SK-N-SH (cell line): Measurements from ENCODE around the gene PHACTR3. TPM values are rescaled to one million over a fixed set of nuclear protein-coding genes. Genes with fewer than 3 reads are reported as not detected.

Experiments used
- CTCF ChIA-PET: fragments of 300-600, 350-600 bp; formaldehyde crosslinking; extraction: SDS; loops from one replicate; lab custom pipeline; 2021; lab: Yijun Ruan, JAX
- POLR2A ChIA-PET: fragments of 350-600 bp; sonication (Branson Sonifier 250); formaldehyde crosslinking; extraction: SDS; loops from one replicate; lab custom pipeline; 2020; ENCODE audit warnings: antibody characterized with exemption, inconsistent platforms; lab: Yijun Ruan, JAX
- DNase-seq: peaks from one replicate; pipeline ENCODE4 v3.0.0; 2012
- H2AFZ ChIP-seq: fragments of 200-600 bp; sonication (generic); 2 replicates; pipeline ENCODE4 v1.8.1; 2016; ENCODE audit warnings: antibody characterized with exemption, mild to moderate bottlenecking, low read depth
- H3F3A ChIP-seq: fragments of 200-600 bp; sonication (generic); replicated peaks from 2 replicates; pipeline ENCODE3; 2016; ENCODE audit warnings: antibody characterized with exemption, mild to moderate bottlenecking; ENCODE audit not compliant: insufficient read depth
- H3K27ac ChIP-seq, 2 experiments: fragments of 200-500 bp in 1 of 2; fragments of 200-600 bp in 1 of 2; sonication (Bioruptor generic) in 1 of 2; sonication (generic), shearing (Covaris generic) in 1 of 2; 2 replicates each; pipeline versions ENCODE4 v1.5.1 to v1.6.1; 2014 to 2016; ENCODE audit warnings: low read depth in 2 of 2, inconsistent platforms in 1 of 2, low read length in 1 of 2, mild to moderate bottlenecking in 1 of 2, mixed read lengths in 1 of 2
- H3K27me3 ChIP-seq: fragments of 200-600 bp; sonication (generic), shearing (Covaris generic); 2 replicates; pipeline ENCODE4 v1.6.1; 2016; ENCODE audit warnings: mixed run types; ENCODE audit not compliant: insufficient read depth
- H3K36me3 ChIP-seq, 2 experiments: fragments of 200-500 bp in 1 of 2; fragments of 200-600 bp in 1 of 2; sonication (Bioruptor generic) in 1 of 2; sonication (generic) in 1 of 2; replicated peaks in 1 of 2; 2 replicates each; pipeline versions ENCODE3 to v1.5.1; 2014 to 2016; ENCODE audit warnings: low read length in 1 of 2, mild to moderate bottlenecking in 1 of 2; ENCODE audit not compliant: insufficient read depth in 2 of 2, control insufficient read depth in 1 of 2
- H3K4me1 ChIP-seq, 2 experiments: fragments of 200-500 bp in 1 of 2; fragments of 200-600 bp in 1 of 2; sonication (Bioruptor generic) in 1 of 2; sonication (generic), shearing (Covaris generic) in 1 of 2; 2 replicates each; pipeline versions ENCODE4 v1.5.1 to v1.6.1; 2014 to 2016; ENCODE audit warnings: low read depth in 1 of 2, low read length in 1 of 2, mixed run types in 1 of 2; ENCODE audit not compliant: insufficient read depth in 2 of 2, control insufficient read depth in 1 of 2
- H3K4me2 ChIP-seq: fragments of 200-600 bp; sonication (generic), shearing (Covaris generic); 2 replicates; pipeline ENCODE4 v1.6.1; 2017; ENCODE audit warnings: mixed run types
- H3K4me3 ChIP-seq, 2 experiments: fragments of 200-500 bp in 1 of 2; fragments of 200-600 bp in 1 of 2; sonication (Bioruptor generic) in 1 of 2; sonication (generic), shearing (Covaris generic) in 1 of 2; 2 replicates each; pipeline versions ENCODE4 v1.5.1 to v1.8.1; 2014 to 2016; ENCODE audit warnings: low read depth in 2 of 2, inconsistent platforms in 1 of 2, low read length in 1 of 2, mild to moderate bottlenecking in 1 of 2, mixed read lengths in 1 of 2, moderate library complexity in 1 of 2
- H3K79me2 ChIP-seq: fragments of 200-600 bp; sonication (generic); 2 replicates; pipeline ENCODE4 v1.8.1; 2017; ENCODE audit warnings: mild to moderate bottlenecking; ENCODE audit not compliant: insufficient read depth
- H3K9ac ChIP-seq: fragments of 200-600 bp; sonication (generic); 2 replicates; pipeline ENCODE4 v1.6.1; 2017; ENCODE audit warnings: mixed run types
- H3K9me2 ChIP-seq: fragments of 200-600 bp; sonication (generic); 2 replicates; pipeline ENCODE4 v1.6.1; 2017; ENCODE audit warnings: mixed run types
- H3K9me3 ChIP-seq: fragments of 200-600 bp; sonication (generic); 2 replicates; pipeline ENCODE4 v1.6.1; 2017; ENCODE audit warnings: mixed run types, mild to moderate bottlenecking, moderate library complexity
- H4K20me1 ChIP-seq: fragments of 200-600 bp; sonication (generic); 2 replicates; pipeline ENCODE4 v1.6.1; 2017; ENCODE audit warnings: mild to moderate bottlenecking, mixed run types; ENCODE audit not compliant: insufficient read depth
- CHD2 ChIP-seq: fragments of 150-350 bp; IDR thresholded peaks from 2 replicates; pipeline ENCODE4 v1.6.1; 2018; ENCODE audit warnings: low read length; ENCODE audit not compliant: partially characterized antibody
- ELF1 ChIP-seq: IDR thresholded peaks from 2 replicates; pipeline ENCODE4 v1.4.0; 2012
- EP300 ChIP-seq, 2 experiments: IDR thresholded peaks; 2 replicates each; pipeline versions ENCODE4 v1.4.0 to v1.6.1; 2012; ENCODE audit warnings: borderline replicate concordance in 1 of 2, low read depth in 1 of 2, low read length in 1 of 2
- EZH2phosphoT487 ChIP-seq: fragments of 200-600 bp; sonication (generic); IDR thresholded peaks from 2 replicates; pipeline ENCODE4 v1.6.1; 2017; ENCODE audit warnings: low read depth, mixed run types, mild to moderate bottlenecking, antibody characterized with exemption, moderate library complexity, borderline replicate concordance
- FOSL2 ChIP-seq: IDR thresholded peaks from 2 replicates; pipeline ENCODE4 v1.4.0; 2012; ENCODE audit warnings: low read depth, mild to moderate bottlenecking, moderate library complexity, borderline replicate concordance
- FOXJ3 ChIP-seq: sonication (generic); formaldehyde crosslinking; IDR thresholded peaks from 2 replicates; pipeline ENCODE4 v1.5.1; 2020; ENCODE audit warnings: mild to moderate bottlenecking, missing genetic modification reagents
- GABPA ChIP-seq: IDR thresholded peaks from 2 replicates; pipeline ENCODE4 v1.4.0; 2012; ENCODE audit warnings: low read depth, mild to moderate bottlenecking
- GATA2 ChIP-seq: sonication (generic); formaldehyde crosslinking; IDR thresholded peaks from 2 replicates; pipeline ENCODE4 v1.5.0; 2020; ENCODE audit warnings: mild to moderate bottlenecking, missing genetic modification reagents
- JUND ChIP-seq: IDR thresholded peaks from 2 replicates; pipeline ENCODE4 v1.4.0; 2012
- MAX ChIP-seq: IDR thresholded peaks from 2 replicates; pipeline ENCODE4 v1.4.0; 2012; ENCODE audit warnings: low read depth
- PBX3 ChIP-seq: IDR thresholded peaks from 2 replicates; pipeline ENCODE4; 2012
- POLR2AphosphoS5 ChIP-seq: IDR thresholded peaks from 2 replicates; pipeline ENCODE4 v1.6.1; 2012; ENCODE audit warnings: low read depth, low read length
- RAD21 ChIP-seq: IDR thresholded peaks from 2 replicates; pipeline ENCODE4 v1.6.1; 2012; ENCODE audit warnings: mild to moderate bottlenecking, low read length
- RCOR1 ChIP-seq: fragments of 150-350 bp; IDR thresholded peaks from 2 replicates; pipeline ENCODE4 v1.6.1; 2017; ENCODE audit warnings: antibody characterized with exemption, low read length
- REST ChIP-seq: IDR thresholded peaks from 2 replicates; pipeline ENCODE4 v1.6.1; 2012; ENCODE audit warnings: mild to moderate bottlenecking, low read depth, low read length, moderate library complexity
- SIN3A ChIP-seq: IDR thresholded peaks from 2 replicates; pipeline ENCODE4 v1.6.1; 2012; ENCODE audit warnings: low read depth, mild to moderate bottlenecking, low read length, moderate library complexity, borderline replicate concordance
- SMC3 ChIP-seq: IDR thresholded peaks from 2 replicates; pipeline ENCODE4 v1.6.1; 2012; ENCODE audit warnings: low read depth, low read length, improper control_type of control experiment
- TAF1 ChIP-seq: IDR thresholded peaks from 2 replicates; pipeline ENCODE4 v1.6.1; 2012; ENCODE audit warnings: low read depth, mild to moderate bottlenecking, low read length, moderate library complexity, borderline replicate concordance
- TCF12 ChIP-seq: IDR thresholded peaks from 2 replicates; pipeline ENCODE4 v1.4.0; 2012
- USF1 ChIP-seq: IDR thresholded peaks from 2 replicates; pipeline ENCODE4 v1.4.0; 2012; ENCODE audit warnings: low read depth, borderline replicate concordance
- WGBS: methylation state at CpG from one replicate; pipeline ENCODE4 v1.1.6; 2017; ENCODE audit warnings: low lambda C conversion rate; 5-methylcytosine and 5-hydroxymethylcytosine counted together
- polyA plus RNA-seq, 3 experiments: library from polyadenylated mRNA; depleted of rRNA; stranded (reverse); fragments of >200 nt; gene quantifications; 2 replicates each; pipeline ENCODE4 v1.2.3, GENCODE V29; 2012

Gene PHACTR3
- polyA plus RNA-seq, 1 of the 3 experiments (the other 2 are of a cell fraction): 0.10 TPM

DNA sequence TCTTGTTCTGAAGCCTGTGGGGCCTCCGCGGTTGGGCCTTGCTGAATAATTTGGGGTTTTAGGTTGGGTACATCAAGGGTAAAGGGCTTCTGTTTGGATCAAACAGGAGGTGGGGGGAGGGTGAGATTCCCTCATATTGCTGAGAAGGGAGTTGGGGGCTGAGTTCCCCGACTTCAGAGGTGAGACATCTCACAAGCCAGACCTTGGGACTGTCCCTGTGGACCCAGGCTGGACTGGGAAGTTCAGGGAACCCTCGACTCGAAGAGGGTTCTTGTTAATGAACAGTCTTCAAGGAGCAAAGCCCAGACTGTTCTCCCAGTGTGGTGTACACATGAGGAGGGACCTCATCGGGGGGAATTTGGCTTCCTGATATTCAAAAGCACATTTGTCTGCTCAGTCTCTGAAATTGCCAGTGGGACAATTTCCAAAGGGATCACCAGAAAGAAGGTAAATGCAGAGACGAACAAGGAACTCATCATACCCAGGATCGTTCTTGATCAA, 210.6 kb downstream of the PHACTR3 start:
- H3K4me1 ChIP-seq: peaks cover 0 to 2% of the 10 kb centered on the region in 2 experiments; a peak in 1 of 4 replicates
- no peak overlapping the region for H3K27ac ChIP-seq
- no peak for DNase-seq
- 31% methylated on average over 8 of the region's 8 CpGs for WGBS
- H3K36me3 ChIP-seq: no peaks in the 10 kb centered on the region
- H4K20me1 ChIP-seq: no peaks in the 10 kb centered on the region
- H3K9ac ChIP-seq: no peak overlapping the region
- H3K4me3 ChIP-seq: no peak overlapping the region
- no peaks in the 10 kb centered on the region for H3K27me3 ChIP-seq
- no peaks in the 10 kb centered on the region for H3F3A ChIP-seq
- no peaks in the 10 kb centered on the region for H3K9me2 ChIP-seq
- no peak for TF ChIP-seq PBX3
- TF ChIP-seq JUND: no peak
- no peak for TF ChIP-seq SMC3
- TF ChIP-seq MAX: no peak
- TF ChIP-seq EP300 (IDR thresholded peaks at IDR 0.05; ENCODE audit: borderline replicate concordance in 1 of 2, low read depth in 1 of 2, low read length in 1 of 2): no peak
- no peak for TF ChIP-seq GABPA
- no peak for TF ChIP-seq FOSL2
- TF ChIP-seq TCF12: no peak
- no peak for TF ChIP-seq RCOR1
- TF ChIP-seq USF1: no peak
- no peak for TF ChIP-seq GATA2 (CRISPR knock-in tag)
- TF ChIP-seq TAF1: no peak
- TF ChIP-seq SIN3A: no peak
- TF ChIP-seq REST: no peak
- no peak for TF ChIP-seq EZH2phosphoT487
- TF ChIP-seq RAD21: no peak
- no peak for TF ChIP-seq FOXJ3 (CRISPR knock-in tag)
- TF ChIP-seq ELF1: no peak
- no peak for TF ChIP-seq CHD2
- no peak for TF ChIP-seq POLR2AphosphoS5
- ChIA-PET POLR2A (no interaction called here), CTCF (no interaction called here)
- H2AFZ ChIP-seq: no peak overlapping the region
- no peaks in the 10 kb centered on the region for H3K9me3 ChIP-seq
- H3K4me2 ChIP-seq: no peak overlapping the region
- no peaks in the 10 kb centered on the region for H3K79me2 ChIP-seq
